HG03378 (cell line): ENCODE measurements around the gene RIF1.

Experiments used
- ATAC-seq: cut with Tn5 transposase; IDR thresholded peaks from one replicate; pipeline ENCODE4 v1.9.1; 2021; ENCODE audit warnings: mild to moderate bottlenecking, moderate library complexity; ENCODE audit not compliant: unreplicated experiment

RIF1 gene

DNA sequence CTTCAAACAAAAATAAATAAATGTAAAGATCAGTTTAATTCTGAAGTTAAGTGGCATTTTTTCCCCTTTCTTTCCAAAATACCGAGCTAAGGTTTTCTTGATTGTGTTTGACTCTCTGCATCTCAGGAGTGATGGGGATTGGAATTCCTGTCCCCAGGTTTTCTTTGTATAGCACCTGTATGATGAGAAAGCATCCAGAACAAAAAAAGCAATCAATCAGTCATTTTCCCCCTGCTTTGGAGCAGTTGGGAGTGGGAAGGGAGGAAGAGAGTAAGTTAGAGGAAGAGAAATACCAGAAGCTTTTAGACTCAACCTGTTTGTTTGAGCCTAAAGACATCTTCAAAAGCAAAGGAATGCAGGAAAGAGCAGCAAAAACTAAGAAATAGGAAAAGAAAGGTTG is 88.5 kb downstream of the RIF1 start:
- ATAC-seq, result no peak

DNA sequence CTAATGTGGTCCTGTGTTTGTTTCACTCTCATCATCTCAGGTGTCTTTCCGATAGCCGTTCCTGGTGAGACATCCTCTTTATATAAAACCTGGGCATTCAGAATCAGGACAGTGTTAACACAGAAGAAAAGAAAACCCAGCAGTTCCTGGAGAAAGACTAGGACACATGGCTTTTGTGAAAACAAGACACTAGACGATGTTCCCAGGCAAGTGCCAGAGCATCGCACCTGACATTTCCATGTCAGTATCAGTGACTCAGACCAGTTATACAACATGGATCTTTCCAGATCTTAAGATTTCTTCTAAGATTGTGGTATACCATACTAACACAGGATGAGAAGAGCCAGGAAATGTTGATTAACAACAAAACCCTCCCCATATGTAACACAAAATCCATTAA is 96.5 kb downstream of the RIF1 start:
- ATAC-seq, result no peak

DNA sequence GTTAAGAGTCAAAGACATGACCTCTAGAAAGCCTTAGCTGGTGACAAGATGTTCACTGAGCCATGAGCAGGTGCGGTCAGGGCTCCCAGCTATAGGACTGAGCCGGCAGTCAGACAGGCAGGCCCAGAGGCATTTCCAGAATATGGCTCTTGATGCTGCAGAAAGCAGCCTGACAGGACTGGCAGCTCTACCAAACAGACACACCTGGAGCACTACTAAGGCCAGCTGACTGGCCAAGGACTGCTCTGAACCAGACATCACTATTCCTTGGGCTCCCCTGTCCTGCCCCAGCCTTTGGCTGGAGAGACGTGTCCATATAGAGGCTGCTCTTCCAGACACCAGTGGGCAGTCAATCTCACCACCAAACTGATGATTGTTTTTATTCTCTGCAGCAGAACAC is 98.8 kb downstream of the RIF1 start:
- ATAC-seq, result no peak

DNA sequence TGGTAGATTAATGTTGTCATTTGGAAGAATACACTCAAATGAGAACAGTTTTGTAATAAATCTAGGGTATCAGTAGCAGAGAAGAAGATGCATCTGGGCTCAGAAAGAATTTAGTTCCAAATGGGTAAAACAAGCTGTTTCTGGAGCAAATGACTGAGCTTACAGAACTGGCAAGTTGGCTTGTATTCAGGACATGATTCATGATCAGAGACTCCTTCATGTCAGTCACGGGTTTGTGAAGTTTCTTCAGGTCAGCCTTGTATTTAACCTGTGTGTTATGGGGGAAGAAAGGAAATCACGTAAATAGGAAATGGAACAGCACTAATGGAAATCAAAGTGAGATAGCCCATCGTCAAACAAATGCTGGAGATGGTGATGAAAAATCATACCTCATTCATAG is 109.1 kb downstream of the RIF1 start:
- no peak for ATAC-seq

DNA sequence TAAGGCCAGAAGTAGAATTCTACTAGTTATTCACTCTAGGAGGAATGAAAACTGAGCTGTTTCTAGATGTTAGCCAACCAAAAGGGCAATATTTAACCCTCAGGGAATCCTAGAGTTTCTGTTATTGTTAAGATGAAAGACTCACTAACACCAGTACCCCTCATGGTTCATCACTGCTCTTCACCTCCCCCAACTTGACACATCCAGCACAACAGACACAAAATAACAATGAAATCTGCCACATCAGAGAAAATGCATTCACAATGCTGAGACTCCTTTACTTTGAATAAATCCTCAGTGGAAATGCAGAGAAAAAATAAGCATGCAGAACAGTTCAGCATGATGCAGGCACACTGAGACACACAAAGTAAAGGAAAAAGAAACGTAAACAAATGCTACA is 111.3 kb downstream of the RIF1 start:
- ATAC-seq, result no peak

DNA sequence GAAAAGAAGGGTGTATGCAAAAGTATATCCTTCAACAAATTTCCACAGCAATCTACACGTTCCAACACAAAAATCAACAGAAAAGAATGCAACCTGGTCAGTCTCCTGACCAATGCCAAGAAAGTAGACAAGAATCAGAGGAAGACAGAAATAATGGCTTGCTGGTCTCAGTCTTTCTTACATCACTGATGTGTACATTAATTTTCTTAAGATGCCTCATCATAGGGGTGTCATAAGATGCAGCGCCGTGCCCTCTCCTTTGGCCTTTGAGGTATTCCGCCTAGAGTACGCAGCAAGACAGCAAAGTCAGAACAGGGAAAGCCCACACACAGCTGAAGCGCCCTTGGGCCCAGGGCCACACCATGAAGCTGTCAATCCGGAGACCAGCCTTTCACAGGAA is 112.9 kb downstream of the RIF1 start:
- no peak for ATAC-seq

DNA sequence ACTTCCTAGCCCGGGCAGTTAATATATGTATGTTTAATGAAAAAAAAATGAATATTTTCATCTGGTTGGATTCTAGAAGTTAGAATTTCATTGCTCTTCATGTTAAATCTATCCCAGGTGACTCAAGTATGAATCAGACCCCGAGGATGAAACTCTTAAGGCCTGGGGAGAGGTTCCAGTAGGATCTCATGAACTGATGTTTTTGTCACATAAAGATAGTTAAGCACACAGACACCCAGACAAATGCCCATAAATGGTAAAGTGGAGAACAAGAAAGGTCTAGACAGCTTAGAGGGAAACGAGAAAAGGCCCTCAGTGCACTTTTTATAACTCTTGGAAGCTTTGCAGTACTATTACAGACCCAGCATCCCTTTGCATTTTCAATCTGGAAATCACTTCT is 114.1 kb downstream of the RIF1 start:
- ATAC-seq, result no peak

DNA sequence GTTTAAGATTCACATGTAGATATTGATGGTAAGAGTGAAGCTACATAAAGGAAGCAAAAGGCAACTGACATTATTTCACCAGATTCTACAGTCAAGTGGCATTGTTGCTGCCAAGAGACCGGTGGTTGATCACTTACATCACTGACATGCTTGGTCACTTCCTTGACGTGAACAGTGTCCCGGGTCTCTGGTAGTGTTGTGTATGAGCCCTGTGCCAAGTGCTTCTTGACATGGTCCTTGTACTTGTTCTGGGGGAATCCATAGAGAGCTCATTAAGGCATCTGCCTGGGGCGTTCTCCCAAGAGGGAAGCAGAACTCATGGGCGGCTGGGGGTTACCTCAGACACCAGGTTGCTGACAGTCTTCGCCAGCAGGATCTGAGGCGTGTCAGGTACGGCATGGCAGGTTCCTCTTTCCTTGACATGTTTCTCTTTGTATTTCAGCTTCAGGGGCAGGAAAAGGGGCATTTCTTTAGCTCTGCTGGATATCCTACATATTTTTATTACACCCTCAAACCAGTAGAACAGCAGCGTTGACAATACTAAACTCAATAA is 116.2 kb downstream of the RIF1 start:
- ATAC-seq, result no peak

DNA sequence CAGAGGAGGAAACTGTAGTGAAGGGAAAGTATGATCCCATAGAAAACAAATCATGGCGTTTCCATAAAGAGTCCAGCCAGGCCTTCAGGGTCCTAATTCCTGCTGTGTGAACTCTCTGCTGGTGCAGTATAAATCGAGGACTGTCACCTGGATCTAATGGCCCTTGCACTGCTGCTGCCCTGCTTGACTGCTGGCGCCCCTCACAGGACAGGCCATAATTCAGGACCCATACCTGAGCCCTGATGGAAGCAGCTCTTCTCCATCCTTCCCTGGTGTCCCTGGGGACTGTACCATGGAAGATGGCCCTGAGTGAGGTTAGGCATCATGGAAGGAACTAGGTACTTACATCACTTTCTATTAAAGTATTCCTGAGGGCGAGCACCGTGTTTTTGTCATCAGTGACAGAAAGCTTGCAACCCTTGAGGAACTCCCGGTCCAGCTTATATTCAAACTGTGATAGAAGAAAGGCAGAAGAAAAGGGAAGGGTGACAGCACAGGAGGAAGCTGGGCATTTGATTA is 116.9 kb downstream of the RIF1 start:
- no peak for ATAC-seq
